Smooth muscle cell (in vitro differentiated cells): ENCODE results near the gene ZNF319. TPM values are rescaled to one million over a fixed set of nuclear protein-coding genes. Genes with fewer than 3 reads are reported as not detected.
"Not testable (repeated sequence)": the region's sequence is repeated elsewhere in the genome, so short reads cannot be mapped to it uniquely, and the experiment has no call there.

Experiments used
- DNase-seq: peaks from one replicate; lab custom pipeline; 2025; ENCODE audit not compliant: unreplicated experiment; lab: John Stamatoyannopoulos, UW
- H2AFZ ChIP-seq: fragments of 200-600 bp; sonication (generic); 2 replicates; pipeline ENCODE4 v1.6.0; 2016; ENCODE audit warnings: antibody characterized with exemption, low read depth, mild to moderate bottlenecking
- H3F3A ChIP-seq: fragments of 200-600 bp; sonication (generic); 2 replicates; pipeline ENCODE4 v1.6.0; 2017; ENCODE audit warnings: antibody characterized with exemption, low read depth
- H3K27ac ChIP-seq: fragments of 200-600 bp; sonication (generic); 2 replicates; pipeline ENCODE4 v1.5.1; 2016; ENCODE audit warnings: low read depth, mild to moderate bottlenecking
- H3K27me3 ChIP-seq: fragments of 200-600 bp; sonication (generic); 2 replicates; pipeline ENCODE4 v1.6.1; 2016; ENCODE audit warnings: low read depth, mild to moderate bottlenecking
- H3K36me3 ChIP-seq: fragments of 200-600 bp; sonication (generic); 2 replicates; pipeline ENCODE4 v1.5.1; 2016; ENCODE audit warnings: low read depth
- H3K4me1 ChIP-seq: fragments of 200-600 bp; sonication (generic); 2 replicates; pipeline ENCODE4 v1.5.1; 2016; ENCODE audit warnings: low read depth
- H3K4me2 ChIP-seq: fragments of 200-600 bp; sonication (generic); 2 replicates; pipeline ENCODE4 v1.6.0; 2016; ENCODE audit warnings: mild to moderate bottlenecking
- H3K4me3 ChIP-seq: fragments of 200-600 bp; sonication (generic); 2 replicates; pipeline ENCODE4 v1.5.1; 2016; ENCODE audit warnings: mild to moderate bottlenecking
- H3K79me2 ChIP-seq: fragments of 200-600 bp; sonication (generic); 2 replicates; pipeline ENCODE4 v1.6.0; 2016; ENCODE audit warnings: low read depth, mild to moderate bottlenecking
- H3K9ac ChIP-seq: fragments of 200-600 bp; sonication (generic); 2 replicates; pipeline ENCODE4 v1.6.0; 2016; ENCODE audit warnings: low read depth
- H3K9me3 ChIP-seq: fragments of 200-600 bp; sonication (generic); replicated peaks from 2 replicates; pipeline ENCODE4 v1.5.1; 2016; ENCODE audit warnings: low read depth
- H4K20me1 ChIP-seq: fragments of 200-600 bp; sonication (generic); 2 replicates; pipeline ENCODE4 v1.6.0; 2016; ENCODE audit warnings: low read depth
- WGBS: methylation state at CpG from one replicate; pipeline ENCODE4 v1.1.7; 2016; ENCODE audit warnings: low lambda C conversion rate; 5-methylcytosine and 5-hydroxymethylcytosine counted together
- polyA plus RNA-seq: library from polyadenylated mRNA; unstranded; fragments of >200 nt; fragmentation: Nextera tagmentation; extraction: Ambion mirVana; gene quantifications from 2 replicates; pipeline ENCODE4 v1.2.1, GENCODE V29; 2016
- total RNA-seq: library from RNA; depleted of rRNA; stranded (reverse); fragments of >200 nt; gene quantifications from 2 replicates; pipeline ENCODE4 v1.2.3, GENCODE V29; 2014
- TF ChIP-seq, protein P1 (sequence below): fragments of 200-600 bp; sonication (generic); IDR thresholded peaks from 2 replicates; pipeline ENCODE4 v1.5.1; 2017; ENCODE audit warnings: borderline replicate concordance, mild to moderate bottlenecking, antibody characterized with exemption; ENCODE audit not compliant: insufficient read depth, poor library complexity, severe bottlenecking

The ZNF319 gene
- total and polyA plus RNA-seq, 2 experiments from 2014 or later = 3.1 to 4.0 TPM

DNA sequence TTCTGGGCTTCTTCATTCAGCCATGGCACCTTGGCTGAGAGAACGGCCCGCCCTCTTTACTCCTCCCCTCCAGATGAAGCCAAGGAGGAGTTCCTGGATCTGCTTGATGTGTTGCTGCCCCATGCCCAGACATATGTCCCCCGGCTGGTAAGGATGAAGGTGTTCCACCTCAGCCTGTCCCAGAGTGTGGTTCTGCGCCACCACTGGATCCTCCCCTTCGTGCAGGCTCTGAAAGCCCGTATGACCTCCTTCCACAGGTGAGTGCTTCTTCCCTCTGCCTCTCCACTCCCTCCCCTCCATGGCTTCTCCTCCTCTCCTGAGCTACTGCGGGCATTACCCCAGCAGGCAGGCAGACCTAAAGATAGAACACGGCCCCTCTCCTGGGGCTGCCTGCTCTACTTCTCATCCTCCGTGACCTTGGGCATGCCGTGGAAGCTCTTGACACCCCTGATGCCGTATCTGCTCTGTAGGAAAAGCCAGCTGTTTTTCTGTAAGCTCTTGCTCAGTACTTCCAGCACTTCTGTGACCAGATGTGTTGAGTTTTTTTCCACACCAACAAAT is 9.5 kb upstream of the ZNF319 start:
- H3K27ac ChIP-seq = no peak overlapping the region
- no peak for DNase-seq
- peaks cover 8% of the 10 kb centered on the region for H3F3A ChIP-seq
- H3K9me3 ChIP-seq = no peaks in the 10 kb centered on the region
- H2AFZ ChIP-seq = no peak overlapping the region
- no peak overlapping the region for H3K4me2 ChIP-seq
- peaks cover 14% of the 10 kb centered on the region for H3K4me1 ChIP-seq
- peaks cover 26% of the 10 kb centered on the region for H4K20me1 ChIP-seq
- H3K36me3 ChIP-seq = no peaks in the 10 kb centered on the region
- 85% methylated on average over 11 of the region's 11 CpGs for WGBS
- H3K79me2 ChIP-seq = peaks cover 3% of the 10 kb centered on the region
- H3K9ac ChIP-seq = no peak overlapping the region
- H3K4me3 ChIP-seq = no peak overlapping the region
- TF ChIP-seq, protein P1, sequence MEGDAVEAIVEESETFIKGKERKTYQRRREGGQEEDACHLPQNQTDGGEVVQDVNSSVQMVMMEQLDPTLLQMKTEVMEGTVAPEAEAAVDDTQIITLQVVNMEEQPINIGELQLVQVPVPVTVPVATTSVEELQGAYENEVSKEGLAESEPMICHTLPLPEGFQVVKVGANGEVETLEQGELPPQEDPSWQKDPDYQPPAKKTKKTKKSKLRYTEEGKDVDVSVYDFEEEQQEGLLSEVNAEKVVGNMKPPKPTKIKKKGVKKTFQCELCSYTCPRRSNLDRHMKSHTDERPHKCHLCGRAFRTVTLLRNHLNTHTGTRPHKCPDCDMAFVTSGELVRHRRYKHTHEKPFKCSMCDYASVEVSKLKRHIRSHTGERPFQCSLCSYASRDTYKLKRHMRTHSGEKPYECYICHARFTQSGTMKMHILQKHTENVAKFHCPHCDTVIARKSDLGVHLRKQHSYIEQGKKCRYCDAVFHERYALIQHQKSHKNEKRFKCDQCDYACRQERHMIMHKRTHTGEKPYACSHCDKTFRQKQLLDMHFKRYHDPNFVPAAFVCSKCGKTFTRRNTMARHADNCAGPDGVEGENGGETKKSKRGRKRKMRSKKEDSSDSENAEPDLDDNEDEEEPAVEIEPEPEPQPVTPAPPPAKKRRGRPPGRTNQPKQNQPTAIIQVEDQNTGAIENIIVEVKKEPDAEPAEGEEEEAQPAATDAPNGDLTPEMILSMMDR = no peak
- no peaks in the 10 kb centered on the region for H3K27me3 ChIP-seq

DNA sequence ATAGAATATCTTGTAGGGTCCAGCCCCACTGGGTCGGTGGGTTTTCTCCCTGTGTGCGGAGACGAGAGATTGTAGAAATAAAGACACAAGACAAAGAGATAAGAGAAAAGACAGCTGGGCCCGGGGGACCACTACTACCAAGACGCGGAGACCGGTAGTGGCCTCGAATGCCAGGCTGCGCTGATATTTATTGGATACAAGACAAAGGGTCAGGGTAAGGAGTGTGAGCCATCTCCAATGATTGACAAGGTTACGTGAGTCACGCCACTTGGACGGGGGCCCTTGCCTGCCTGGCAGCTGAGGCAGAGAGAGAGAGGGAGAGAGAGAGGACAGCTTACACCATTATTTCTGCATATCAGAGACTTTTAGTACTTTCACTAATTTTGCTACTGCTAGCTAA is 4.3 kb upstream of the ZNF319 start:
- WGBS = 95% methylated on average over 12 of the region's 12 CpGs
- DNase-seq = not testable (repeated sequence)

DNA sequence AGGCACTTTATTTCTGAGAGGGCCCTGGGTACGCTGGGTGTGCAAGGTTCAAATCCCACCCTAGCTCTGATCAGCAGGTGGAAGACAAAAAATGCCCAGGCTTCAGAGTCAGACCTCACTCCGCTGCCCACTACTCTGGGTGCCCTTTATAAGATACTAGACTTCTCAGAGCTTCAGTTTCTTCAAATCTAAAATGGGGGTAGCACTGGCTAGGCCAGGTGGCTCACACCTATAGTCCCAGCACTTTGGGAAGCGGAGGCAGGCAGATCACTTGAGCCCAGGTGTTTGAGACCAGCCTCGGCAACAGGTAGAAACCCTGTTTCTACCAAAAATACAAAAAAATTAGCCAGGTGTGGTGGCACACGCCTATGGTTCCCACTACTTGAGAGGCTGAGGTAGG is 2.5 kb upstream of the ZNF319 start:
- Histone ChIP-seq H3F3A (peaks cover 4% of the 10 kb centered on the region), H3K79me2 (peaks cover 3% of the 10 kb centered on the region), H3K4me2 (no peak overlapping the region), H2AFZ (no peak overlapping the region), H3K4me1 (peaks cover 14% of the 10 kb centered on the region), H3K9me3 (no peaks in the 10 kb centered on the region), H3K27ac (no peak overlapping the region), H3K4me3 (no peak overlapping the region), H4K20me1 (peaks cover 12% of the 10 kb centered on the region), H3K27me3 (no peaks in the 10 kb centered on the region), H3K36me3 (no peaks in the 10 kb centered on the region), H3K9ac (no peak overlapping the region)
- WGBS = 97% methylated on average over 5 of the region's 5 CpGs
- DNase-seq = no peak
- TF ChIP-seq, protein P1 = no peak

More for the DNA sequence above, 4.3 kb upstream of the ZNF319 start:
- not testable (repeated sequence) for H4K20me1 ChIP-seq, H3K27ac ChIP-seq, H3K4me2 ChIP-seq, H3K36me3 ChIP-seq, H3K9ac ChIP-seq, H3K79me2 ChIP-seq, H3K9me3 ChIP-seq, H2AFZ ChIP-seq, H3K27me3 ChIP-seq, H3F3A ChIP-seq, H3K4me3 ChIP-seq, H3K4me1 ChIP-seq

DNA sequence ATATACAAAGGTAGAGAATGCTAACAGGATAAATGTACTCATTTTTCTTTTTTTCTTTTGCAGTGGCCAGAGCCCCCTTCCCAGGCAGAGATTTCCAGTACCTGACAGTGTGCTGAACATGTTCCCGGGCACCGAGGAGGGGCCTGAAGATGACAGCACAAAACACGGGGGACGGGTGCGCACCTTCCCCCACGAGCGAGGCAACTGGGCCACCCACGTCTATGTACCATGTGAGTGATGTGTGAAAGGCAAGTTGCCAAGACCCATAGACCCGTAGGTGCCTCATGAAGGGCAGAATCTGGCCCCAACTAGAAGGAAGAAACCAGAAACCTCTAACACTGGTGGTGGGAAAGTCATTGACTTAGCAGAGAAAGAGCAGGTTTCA is 1.9 kb upstream of the ZNF319 start:
- H3F3A ChIP-seq = peaks cover 4% of the 10 kb centered on the region
- H3K4me1 ChIP-seq = peaks cover 14% of the 10 kb centered on the region
- TF ChIP-seq, protein P1 = no peak
- no peak overlapping the region for H3K4me2 ChIP-seq
- WGBS = 94% methylated on average over 9 of the region's 9 CpGs
- no peak overlapping the region for H2AFZ ChIP-seq
- no peaks in the 10 kb centered on the region for H3K36me3 ChIP-seq
- no peak overlapping the region for H3K4me3 ChIP-seq
- no peak for DNase-seq
- no peaks in the 10 kb centered on the region for H3K9me3 ChIP-seq
- H3K27ac ChIP-seq = no peak overlapping the region
- peaks cover 3% of the 10 kb centered on the region for H3K79me2 ChIP-seq
- peaks cover 12% of the 10 kb centered on the region for H4K20me1 ChIP-seq
- H3K9ac ChIP-seq = no peak overlapping the region
- no peaks in the 10 kb centered on the region for H3K27me3 ChIP-seq
